ENCODE data around the gene AGMO. TPM values are rescaled to one million over a fixed set of nuclear protein-coding genes. Genes with fewer than 3 reads are reported as not detected.

Gene AGMO
- total and polyA plus RNA-seq, 3 donors from 2014 or later = 13.1 to 52.8 (median 46.6) TPM

DNA sequence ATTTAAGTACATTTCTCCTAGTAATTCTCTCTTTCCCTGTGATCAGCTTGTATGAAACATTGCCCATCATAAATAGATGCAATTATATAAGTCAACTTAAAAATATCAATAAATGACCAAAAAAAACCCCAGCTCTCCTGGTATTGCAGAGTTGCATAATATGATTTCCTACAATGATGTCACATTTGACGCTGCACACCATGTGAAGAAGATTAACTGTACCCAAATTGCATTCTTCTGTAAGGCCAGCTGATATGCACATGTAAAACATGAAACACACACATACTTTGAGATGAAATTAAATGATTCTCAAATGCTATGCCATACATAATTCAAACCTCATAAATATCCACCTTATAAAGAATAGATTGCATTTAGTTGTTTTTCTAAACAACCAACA, 115.5 kb downstream of the AGMO start:
- no peak overlapping the region for H3K4me3 ChIP-seq
- no peaks in the 10 kb centered on the region for H3K27me3 ChIP-seq
- H3K36me3 ChIP-seq (ENCODE audit: low read depth, missing control alignments) = no peaks in the 10 kb centered on the region
- 0 to 24% methylated on average over 1 of the region's 1 CpG for WGBS, 2 donors
- no peak for DNase-seq
- intact Hi-C loops (cut with DNase I; ENCODE audit: low total_unique reads) = no loop called here
- H3K9me3 ChIP-seq = no peaks in the 10 kb centered on the region
- no peaks in the 10 kb centered on the region for H3K4me1 ChIP-seq
- H3K27ac ChIP-seq = no peak overlapping the region
- TF ChIP-seq POLR2A (IDR thresholded peaks at IDR 0.05) = no peak
- TF ChIP-seq, protein P1, sequence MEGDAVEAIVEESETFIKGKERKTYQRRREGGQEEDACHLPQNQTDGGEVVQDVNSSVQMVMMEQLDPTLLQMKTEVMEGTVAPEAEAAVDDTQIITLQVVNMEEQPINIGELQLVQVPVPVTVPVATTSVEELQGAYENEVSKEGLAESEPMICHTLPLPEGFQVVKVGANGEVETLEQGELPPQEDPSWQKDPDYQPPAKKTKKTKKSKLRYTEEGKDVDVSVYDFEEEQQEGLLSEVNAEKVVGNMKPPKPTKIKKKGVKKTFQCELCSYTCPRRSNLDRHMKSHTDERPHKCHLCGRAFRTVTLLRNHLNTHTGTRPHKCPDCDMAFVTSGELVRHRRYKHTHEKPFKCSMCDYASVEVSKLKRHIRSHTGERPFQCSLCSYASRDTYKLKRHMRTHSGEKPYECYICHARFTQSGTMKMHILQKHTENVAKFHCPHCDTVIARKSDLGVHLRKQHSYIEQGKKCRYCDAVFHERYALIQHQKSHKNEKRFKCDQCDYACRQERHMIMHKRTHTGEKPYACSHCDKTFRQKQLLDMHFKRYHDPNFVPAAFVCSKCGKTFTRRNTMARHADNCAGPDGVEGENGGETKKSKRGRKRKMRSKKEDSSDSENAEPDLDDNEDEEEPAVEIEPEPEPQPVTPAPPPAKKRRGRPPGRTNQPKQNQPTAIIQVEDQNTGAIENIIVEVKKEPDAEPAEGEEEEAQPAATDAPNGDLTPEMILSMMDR (IDR thresholded peaks at IDR 0.05) = no peak

- no peaks in the 10 kb centered on the region for H3K4me1 ChIP-seq
- intact Hi-C loops (cut with DNase I; ENCODE audit: low total_unique reads) = no loop called here
- no peaks in the 10 kb centered on the region for H3K27me3 ChIP-seq
- no peak overlapping the region for H3K27ac ChIP-seq
- DNase-seq = no peak
- no peaks in the 10 kb centered on the region for H3K36me3 ChIP-seq (ENCODE audit: low read depth, missing control alignments)
- no peak overlapping the region for H3K4me3 ChIP-seq
- 39 to 67% methylated on average over 1 of the region's 1 CpG for WGBS, 2 donors
- TF ChIP-seq POLR2A (IDR thresholded peaks at IDR 0.05) = no peak
- TF ChIP-seq, protein P1 (IDR thresholded peaks at IDR 0.05) = no peak
- no peaks in the 10 kb centered on the region for H3K9me3 ChIP-seq
Observed at GRCh38 chr7:15441915-15442314, 119.9 kb downstream of the AGMO start.

GRCh38 chr7:15440482-15440881, 121.3 kb downstream of the AGMO start:
- H3K4me1 ChIP-seq = no peaks in the 10 kb centered on the region
- DNase-seq = no peak
- no peak overlapping the region for H3K4me3 ChIP-seq
- no peak overlapping the region for H3K27ac ChIP-seq
- intact Hi-C loops (cut with DNase I; ENCODE audit: low total_unique reads) = no loop called here
- H3K9me3 ChIP-seq = no peaks in the 10 kb centered on the region
- no peaks in the 10 kb centered on the region for H3K36me3 ChIP-seq (ENCODE audit: low read depth, missing control alignments)
- H3K27me3 ChIP-seq = no peaks in the 10 kb centered on the region
- WGBS, 2 donors = 79 to 85% methylated on average over 3 of the region's 3 CpGs
- TF ChIP-seq, protein P1 (IDR thresholded peaks at IDR 0.05) = no peak
- no peak for TF ChIP-seq POLR2A (IDR thresholded peaks at IDR 0.05)

DNA sequence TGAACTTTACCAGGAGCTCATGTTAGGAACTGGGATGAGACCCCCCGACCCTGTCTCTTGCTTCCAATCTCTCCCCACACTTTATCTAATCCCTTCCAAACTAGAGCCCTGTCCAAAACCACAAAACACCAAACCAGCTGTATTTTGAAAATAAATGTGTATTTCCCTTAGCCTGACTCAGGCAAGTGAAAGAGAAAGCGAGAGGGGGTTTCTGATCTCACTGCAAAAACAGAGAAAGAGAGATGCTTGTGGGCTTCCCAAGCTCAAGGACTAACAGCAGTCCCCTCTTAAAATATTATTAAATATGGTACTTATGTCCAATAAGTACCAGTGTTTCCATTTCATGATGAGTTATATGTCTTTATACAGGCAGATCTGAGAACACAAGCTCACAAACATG, 122.0 kb downstream of the AGMO start:
- TF ChIP-seq, protein P1 (IDR thresholded peaks at IDR 0.05) = no peak
- no peak for TF ChIP-seq POLR2A (IDR thresholded peaks at IDR 0.05)
- Histone ChIP-seq H3K4me3 (no peak overlapping the region), H3K4me1 (no peaks in the 10 kb centered on the region), H3K27me3 (no peaks in the 10 kb centered on the region), H3K36me3 (ENCODE audit: low read depth, missing control alignments) (no peaks in the 10 kb centered on the region), H3K9me3 (no peaks in the 10 kb centered on the region), H3K27ac (no peak overlapping the region)
- intact Hi-C loops (cut with DNase I; ENCODE audit: low total_unique reads) = no loop called here
- no peak for DNase-seq
- 74 to 86% methylated on average over 2 of the region's 2 CpGs for WGBS, 2 donors

DNA sequence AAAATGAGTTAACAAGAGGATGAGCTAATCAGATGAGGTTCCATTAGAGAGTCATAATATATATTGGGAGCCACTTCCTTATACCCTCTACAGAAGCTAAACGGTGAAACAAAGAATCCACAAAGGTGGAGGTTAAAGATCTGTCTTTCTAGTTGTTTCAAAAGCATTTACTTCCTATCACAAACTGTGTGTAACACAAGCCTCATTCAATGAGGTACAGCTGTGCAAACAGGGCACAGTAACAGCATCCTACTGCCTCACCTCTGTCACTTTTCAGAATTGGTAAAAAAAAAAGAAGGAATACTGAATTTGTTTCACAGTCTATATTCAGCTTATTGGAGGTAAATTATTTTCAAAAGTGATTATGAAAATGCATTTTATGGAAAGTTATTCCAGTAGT, 128.7 kb downstream of the AGMO start:
- Histone ChIP-seq H3K36me3 (ENCODE audit: low read depth, missing control alignments) (no peaks in the 10 kb centered on the region), H3K9me3 (no peaks in the 10 kb centered on the region), H3K27me3 (no peaks in the 10 kb centered on the region), H3K4me3 (no peak overlapping the region), H3K4me1 (no peaks in the 10 kb centered on the region), H3K27ac (no peak overlapping the region)
- 28 to 59% methylated on average over 1 of the region's 1 CpG for WGBS, 2 donors
- intact Hi-C loops (cut with DNase I; ENCODE audit: low total_unique reads) = no loop called here
- no peak for TF ChIP-seq POLR2A (IDR thresholded peaks at IDR 0.05)
- TF ChIP-seq, protein P1 (IDR thresholded peaks at IDR 0.05) = no peak
- no peak for DNase-seq

Measured in testis (tissue), 3 donors.